GM12892 (cell line): ENCODE data around the gene KLHL15.
A peak's percentile ranks its signal among the peaks of the same experiment; 100 is the strongest.
"Not testable (repeated sequence)": the region's sequence is repeated elsewhere in the genome, so short reads cannot be mapped to it uniquely, and the experiment has no call there.

Source experiments
- DNase-seq: peaks from one replicate; pipeline ENCODE4 v3.0.0; 2011; ENCODE audit not compliant: insufficient read length
- FAIRE-seq: peaks from 2 replicates; lab custom pipeline; 2011; peaks lifted over from hg19 to GRCh38; lab: Jason Lieb, UNC
- POLR2A ChIP-seq: IDR thresholded peaks from 2 replicates; pipeline ENCODE4 v1.6.1; 2011; ENCODE audit warnings: low read depth, low read length, control low read depth
- POLR2AphosphoS5 ChIP-seq: IDR thresholded peaks from 2 replicates; pipeline ENCODE4 v1.6.1; 2011; ENCODE audit warnings: low read depth, low read length, control low read depth
- TAF1 ChIP-seq: IDR thresholded peaks from 2 replicates; pipeline ENCODE4 v1.6.1; 2011; ENCODE audit warnings: low read depth, mild to moderate bottlenecking, control low read depth, low read length, borderline replicate concordance

The KLHL15 gene

GRCh38 chrX:23980011-23980441, 47.0 kb downstream of the KLHL15 start:
- DNase-seq (no peak), FAIRE-seq (no peak)
- TF ChIP-seq POLR2AphosphoS5 (no peak), TAF1 (no peak), POLR2A (no peak)

- TF ChIP-seq POLR2A (no peak), POLR2AphosphoS5 (no peak), TAF1 (no peak)
- no peak for DNase-seq
- no peak for FAIRE-seq
Observed at GRCh38 chrX:23978491-23978890, 48.5 kb downstream of the KLHL15 start.

- FAIRE-seq, DNase-seq: not testable (repeated sequence)
Observed at GRCh38 chrX:23965630-23966029, 61.4 kb downstream of the KLHL15 start.

GRCh38 chrX:23964191-23964590, 62.8 kb downstream of the KLHL15 start:
- DNase-seq (no peak), FAIRE-seq (no peak)
- TF ChIP-seq TAF1: no peak

GRCh38 chrX:23959781-23960180, 67.2 kb downstream of the KLHL15 start:
- no peak for TF ChIP-seq TAF1
- TF ChIP-seq POLR2AphosphoS5: no peak
- no peak for TF ChIP-seq POLR2A
- FAIRE-seq: no peak
- DNase-seq: no peak

GRCh38 chrX:23954396-23954795, 72.6 kb downstream of the KLHL15 start:
- DNase-seq: no peak
- FAIRE-seq: no peak
- no peak for TF ChIP-seq TAF1
- TF ChIP-seq POLR2A: no peak
- no peak for TF ChIP-seq POLR2AphosphoS5

GRCh38 chrX:23953908-23954269, 73.1 kb downstream of the KLHL15 start:
- FAIRE-seq (no peak), DNase-seq (no peak)
- TF ChIP-seq TAF1 (no peak), POLR2A (no peak), POLR2AphosphoS5 (no peak)

GRCh38 chrX:23952984-23953907, 73.7 kb downstream of the KLHL15 start:
- FAIRE-seq (peak; percentile 94), DNase-seq (peak; percentile 21)
- TF ChIP-seq TAF1 (no peak), POLR2A (no peak), POLR2AphosphoS5 (no peak)

GRCh38 chrX:23952391-23952790, 74.6 kb downstream of the KLHL15 start:
- DNase-seq: no peak
- FAIRE-seq: no peak
- TF ChIP-seq POLR2AphosphoS5 (no peak), TAF1 (no peak), POLR2A (no peak)

- DNase-seq (no peak), FAIRE-seq (no peak)
- TF ChIP-seq TAF1 (no peak), POLR2A (no peak), POLR2AphosphoS5 (no peak)
Observed at GRCh38 chrX:23945206-23945605, 81.8 kb downstream of the KLHL15 start.

GRCh38 chrX:23944234-23944633, 82.8 kb downstream of the KLHL15 start:
- FAIRE-seq: no peak
- TF ChIP-seq TAF1 (no peak), POLR2AphosphoS5 (no peak), POLR2A (no peak)
- DNase-seq: no peak

- TF ChIP-seq POLR2A: no peak
- no peak for TF ChIP-seq POLR2AphosphoS5
- FAIRE-seq: no peak
- DNase-seq: no peak
Observed at GRCh38 chrX:23939203-23939602, 87.8 kb downstream of the KLHL15 start.

GRCh38 chrX:23938690-23939089, 88.3 kb downstream of the KLHL15 start:
- DNase-seq: no peak
- no peak for FAIRE-seq
- TF ChIP-seq POLR2A: no peak
- no peak for TF ChIP-seq POLR2AphosphoS5
- no peak for TF ChIP-seq TAF1
